ENCODE data around the gene CD84. TPM values are rescaled to one million over a fixed set of nuclear protein-coding genes. Genes with fewer than 3 reads are reported as not detected.

The CD84 gene
- polyA plus RNA-seq, 1 donor (not counting 4 experiments of a cell fraction or from before 2014, with no cell fraction given), result not detected

DNA sequence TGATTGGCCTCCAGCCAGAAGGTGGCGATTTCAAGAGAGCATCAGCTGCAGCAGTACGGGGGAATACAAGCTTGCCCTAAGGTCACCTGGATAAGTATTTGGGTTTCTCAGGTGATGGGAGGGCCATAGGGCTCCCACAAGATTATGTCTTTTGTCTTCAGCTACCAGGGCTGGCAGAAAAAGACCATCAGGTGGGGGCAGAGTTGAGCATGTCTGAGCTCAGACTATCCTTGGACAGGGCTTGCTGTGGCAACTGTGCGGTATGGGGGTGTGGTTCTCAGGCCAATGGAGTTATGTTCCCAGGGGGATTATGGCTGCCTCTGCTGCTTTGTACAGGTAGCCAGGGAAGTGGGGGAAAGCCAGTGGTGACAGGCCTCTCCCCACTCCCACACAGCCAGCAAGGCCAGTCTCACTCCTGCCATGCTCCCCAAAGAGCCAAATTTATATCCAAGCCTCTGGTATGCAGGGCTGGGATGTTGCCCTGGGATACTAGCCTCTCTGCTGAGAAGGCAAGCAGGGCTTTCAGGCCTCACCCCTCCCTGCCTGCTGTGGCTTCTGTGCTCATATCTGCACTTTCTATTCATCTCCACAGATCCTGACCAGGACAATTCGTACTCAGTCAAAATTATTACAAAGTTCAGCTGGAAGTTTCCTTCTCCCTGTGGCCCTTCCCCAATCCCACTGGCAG lies 26.6 kb upstream of the CD84 start:
- no peak overlapping the region for H3K9ac ChIP-seq (ENCODE audit: control insufficient read depth, extremely low read depth, insufficient read depth, low read length)
- no peak overlapping the region for H3K4me2 ChIP-seq (ENCODE audit: control insufficient read depth, extremely low read depth, insufficient read depth, low read depth, low read length)
- no peak overlapping the region for H2AFZ ChIP-seq (ENCODE audit: control insufficient read depth, low read length)
- no peaks in the 10 kb centered on the region for H3K9me3 ChIP-seq (ENCODE audit: control insufficient read depth, low read depth, low read length)
- dilution Hi-C loops (cut with MboI; ENCODE audit: extremely low pct_ligation_motif_present, low sequenced_read_pairs), result loop anchor here (25.0 kb wide), 1 partner anchor 169 kb away; no protein-coding TSS in a partner anchor
- peaks cover 9% of the 10 kb centered on the region for H3K27me3 ChIP-seq (ENCODE audit: control insufficient read depth, extremely low read depth, insufficient read depth, low read length)
- FAIRE-seq (no peak), DNase-seq (ENCODE audit: low read depth, low spot score) (no peak)
- H3K9me1 ChIP-seq (ENCODE audit: control insufficient read depth, extremely low read depth, insufficient read depth, low read length), result no peaks in the 10 kb centered on the region
- H3K4me1 ChIP-seq (ENCODE audit: control insufficient read depth, extremely low read depth, insufficient read depth, low read length), result no peaks in the 10 kb centered on the region
- no peak overlapping the region for H3K27ac ChIP-seq (ENCODE audit: control insufficient read depth, insufficient read depth, low read length)
- H3K36me3 ChIP-seq (ENCODE audit: control insufficient read depth in 2 of 2, extremely low read depth in 1 of 2, insufficient read depth in 2 of 2, low read length in 2 of 2), result no peaks in the 10 kb centered on the region
- no peak for TF ChIP-seq EZH2 (IDR thresholded peaks at IDR 0.05; ENCODE audit: low read length)
- TF ChIP-seq, protein P1, sequence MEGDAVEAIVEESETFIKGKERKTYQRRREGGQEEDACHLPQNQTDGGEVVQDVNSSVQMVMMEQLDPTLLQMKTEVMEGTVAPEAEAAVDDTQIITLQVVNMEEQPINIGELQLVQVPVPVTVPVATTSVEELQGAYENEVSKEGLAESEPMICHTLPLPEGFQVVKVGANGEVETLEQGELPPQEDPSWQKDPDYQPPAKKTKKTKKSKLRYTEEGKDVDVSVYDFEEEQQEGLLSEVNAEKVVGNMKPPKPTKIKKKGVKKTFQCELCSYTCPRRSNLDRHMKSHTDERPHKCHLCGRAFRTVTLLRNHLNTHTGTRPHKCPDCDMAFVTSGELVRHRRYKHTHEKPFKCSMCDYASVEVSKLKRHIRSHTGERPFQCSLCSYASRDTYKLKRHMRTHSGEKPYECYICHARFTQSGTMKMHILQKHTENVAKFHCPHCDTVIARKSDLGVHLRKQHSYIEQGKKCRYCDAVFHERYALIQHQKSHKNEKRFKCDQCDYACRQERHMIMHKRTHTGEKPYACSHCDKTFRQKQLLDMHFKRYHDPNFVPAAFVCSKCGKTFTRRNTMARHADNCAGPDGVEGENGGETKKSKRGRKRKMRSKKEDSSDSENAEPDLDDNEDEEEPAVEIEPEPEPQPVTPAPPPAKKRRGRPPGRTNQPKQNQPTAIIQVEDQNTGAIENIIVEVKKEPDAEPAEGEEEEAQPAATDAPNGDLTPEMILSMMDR (optimal IDR thresholded peaks at IDR 0.05 in 1 of 3, IDR thresholded peaks at IDR 0.05 in 1 of 3, conservative IDR thresholded peaks at IDR 0.05 in 1 of 3; ENCODE audit: extremely low read depth in 1 of 3, insufficient read depth in 2 of 3, low read length in 3 of 3), result peak in 2 of 3 experiments; percentile 2 to 22
- H3K79me2 ChIP-seq (ENCODE audit: control insufficient read depth, insufficient read depth, low read length), result no peaks in the 10 kb centered on the region
- H3K4me3 ChIP-seq (ENCODE audit: control insufficient read depth in 2 of 3, extremely low read depth in 1 of 3, insufficient read depth in 2 of 3, low read depth in 1 of 3, low read length in 3 of 3), result no peak overlapping the region
- no peaks in the 10 kb centered on the region for H4K20me1 ChIP-seq (ENCODE audit: control insufficient read depth, extremely low read depth, insufficient read depth, low read length)

DNA sequence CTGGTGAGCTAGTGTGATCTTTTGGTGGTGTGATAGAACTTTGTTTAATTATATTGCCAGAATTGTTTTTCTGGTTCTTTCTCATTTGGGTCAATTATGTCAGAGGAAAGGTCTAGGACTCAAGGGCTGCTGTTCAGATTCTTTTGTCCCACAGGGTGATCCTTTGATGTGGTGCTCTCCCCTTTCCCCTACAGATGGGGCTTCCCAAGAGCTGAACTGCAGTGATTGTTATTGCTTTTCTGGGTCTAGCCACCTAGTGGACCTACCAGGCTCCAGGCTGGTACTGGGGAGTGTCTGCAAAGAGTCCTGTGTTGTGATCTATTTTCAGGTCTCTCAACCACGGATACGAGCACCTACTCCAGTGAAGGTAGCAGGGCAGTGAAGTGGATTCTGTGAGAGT lies 25.9 kb upstream of the CD84 start:
- DNase-seq (ENCODE audit: low read depth, low spot score), result no peak
- FAIRE-seq, result no peak
- no peak for TF ChIP-seq EZH2 (IDR thresholded peaks at IDR 0.05; ENCODE audit: low read length)
- TF ChIP-seq, protein P1 (optimal IDR thresholded peaks at IDR 0.05 in 1 of 3, IDR thresholded peaks at IDR 0.05 in 1 of 3, conservative IDR thresholded peaks at IDR 0.05 in 1 of 3; ENCODE audit: extremely low read depth in 1 of 3, insufficient read depth in 2 of 3, low read length in 3 of 3), result no peak
- Histone ChIP-seq H4K20me1 (ENCODE audit: control insufficient read depth, extremely low read depth, insufficient read depth, low read length) (no peaks in the 10 kb centered on the region), H2AFZ (ENCODE audit: control insufficient read depth, low read length) (no peak overlapping the region), H3K27me3 (ENCODE audit: control insufficient read depth, extremely low read depth, insufficient read depth, low read length) (peaks cover 9% of the 10 kb centered on the region), H3K9me1 (ENCODE audit: control insufficient read depth, extremely low read depth, insufficient read depth, low read length) (no peaks in the 10 kb centered on the region), H3K27ac (ENCODE audit: control insufficient read depth, insufficient read depth, low read length) (no peak overlapping the region), H3K4me1 (ENCODE audit: control insufficient read depth, extremely low read depth, insufficient read depth, low read length) (no peaks in the 10 kb centered on the region), H3K9me3 (ENCODE audit: control insufficient read depth, low read depth, low read length) (no peaks in the 10 kb centered on the region), H3K79me2 (ENCODE audit: control insufficient read depth, insufficient read depth, low read length) (no peaks in the 10 kb centered on the region), H3K4me3 (ENCODE audit: control insufficient read depth in 2 of 3, extremely low read depth in 1 of 3, insufficient read depth in 2 of 3, low read depth in 1 of 3, low read length in 3 of 3) (no peak overlapping the region), H3K36me3 (ENCODE audit: control insufficient read depth in 2 of 2, extremely low read depth in 1 of 2, insufficient read depth in 2 of 2, low read length in 2 of 2) (no peaks in the 10 kb centered on the region), H3K9ac (ENCODE audit: control insufficient read depth, extremely low read depth, insufficient read depth, low read length) (no peak overlapping the region), H3K4me2 (ENCODE audit: control insufficient read depth, extremely low read depth, insufficient read depth, low read depth, low read length) (no peak overlapping the region)
- dilution Hi-C loops (cut with MboI; ENCODE audit: extremely low pct_ligation_motif_present, low sequenced_read_pairs), result loop anchor here (25.0 kb wide), 1 partner anchor 168 kb away; no protein-coding TSS in a partner anchor
